ENCODE results near the gene YTHDF1. TPM values are rescaled to one million over a fixed set of nuclear protein-coding genes. Genes with fewer than 3 reads are reported as not detected.

Gene YTHDF1
- total RNA-seq, 6 experiments from 2014 or later, result 35.4 to 40.0 (median 37.2) TPM

DNA sequence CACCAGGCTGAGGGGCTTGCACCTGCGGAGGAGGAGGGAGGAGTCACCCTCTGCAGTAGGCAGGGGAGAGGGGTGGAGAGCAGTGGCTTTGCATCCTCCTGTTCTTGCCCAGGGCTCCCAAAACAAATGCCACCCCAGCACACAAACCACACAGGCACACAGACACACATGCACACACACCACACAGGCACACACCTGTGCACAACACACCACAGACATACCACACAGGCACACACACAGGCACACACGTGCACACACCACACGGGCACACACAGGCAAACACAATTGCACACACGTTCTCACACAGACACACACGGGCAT is 26.6 kb downstream of the YTHDF1 start:
- TF ChIP-seq, protein P1, sequence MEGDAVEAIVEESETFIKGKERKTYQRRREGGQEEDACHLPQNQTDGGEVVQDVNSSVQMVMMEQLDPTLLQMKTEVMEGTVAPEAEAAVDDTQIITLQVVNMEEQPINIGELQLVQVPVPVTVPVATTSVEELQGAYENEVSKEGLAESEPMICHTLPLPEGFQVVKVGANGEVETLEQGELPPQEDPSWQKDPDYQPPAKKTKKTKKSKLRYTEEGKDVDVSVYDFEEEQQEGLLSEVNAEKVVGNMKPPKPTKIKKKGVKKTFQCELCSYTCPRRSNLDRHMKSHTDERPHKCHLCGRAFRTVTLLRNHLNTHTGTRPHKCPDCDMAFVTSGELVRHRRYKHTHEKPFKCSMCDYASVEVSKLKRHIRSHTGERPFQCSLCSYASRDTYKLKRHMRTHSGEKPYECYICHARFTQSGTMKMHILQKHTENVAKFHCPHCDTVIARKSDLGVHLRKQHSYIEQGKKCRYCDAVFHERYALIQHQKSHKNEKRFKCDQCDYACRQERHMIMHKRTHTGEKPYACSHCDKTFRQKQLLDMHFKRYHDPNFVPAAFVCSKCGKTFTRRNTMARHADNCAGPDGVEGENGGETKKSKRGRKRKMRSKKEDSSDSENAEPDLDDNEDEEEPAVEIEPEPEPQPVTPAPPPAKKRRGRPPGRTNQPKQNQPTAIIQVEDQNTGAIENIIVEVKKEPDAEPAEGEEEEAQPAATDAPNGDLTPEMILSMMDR (IDR thresholded peaks at IDR 0.05), result no peak
- no peaks in the 10 kb centered on the region for H3K36me3 Mint-ChIP-seq (ENCODE audit: low read depth)

DNA sequence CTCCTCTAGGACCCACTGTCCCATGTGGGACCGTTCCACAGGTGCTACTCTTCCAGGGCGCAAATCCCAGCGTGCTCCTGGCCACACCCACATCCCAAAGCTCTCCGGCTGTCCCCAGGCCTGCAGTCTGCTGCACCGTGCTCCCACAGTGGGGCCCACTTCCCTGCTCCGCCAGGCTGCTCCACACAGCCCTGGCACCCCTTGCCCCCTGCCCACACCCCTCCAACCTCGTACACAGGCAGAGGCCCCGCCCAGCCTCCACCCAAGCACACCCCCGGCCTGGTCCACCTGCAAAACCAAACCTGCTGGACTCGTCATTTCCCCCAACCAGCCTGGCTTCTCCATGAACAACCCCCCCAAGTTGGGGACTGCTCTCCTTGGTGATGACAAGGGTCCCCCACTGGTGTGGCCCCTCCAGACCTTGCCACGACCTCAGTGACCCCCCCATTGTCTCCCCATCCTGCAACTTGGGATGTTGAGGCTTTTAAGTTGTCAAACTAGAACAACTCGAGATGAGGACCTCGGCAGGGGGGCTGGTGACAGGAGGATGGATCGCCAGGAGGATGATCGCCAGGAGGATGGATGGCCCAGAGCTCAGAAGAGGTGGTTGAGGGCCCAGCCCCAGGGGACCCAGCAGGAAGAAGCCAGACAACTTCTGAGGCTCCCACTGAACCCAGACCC is 27.1 kb downstream of the YTHDF1 start:
- Mint-ChIP-seq H3K36me3 (ENCODE audit: low read depth) (no peaks in the 10 kb centered on the region), H3K27me3 (ENCODE audit: insufficient read depth) (peaks cover 2% of the 10 kb centered on the region; the same call in 1 of the 2 replicates), H3K27ac (no peak overlapping the region), H3K4me1 (ENCODE audit: low read depth) (no peaks in the 10 kb centered on the region), H3K9me3 (no peaks in the 10 kb centered on the region; the same call in 1 of the 2 replicates), H3K4me3 (no peak overlapping the region)
- no peak for DNase-seq
- TF ChIP-seq, protein P1 (IDR thresholded peaks at IDR 0.05), result no peak

More for the DNA sequence above, 26.6 kb downstream of the YTHDF1 start:
- Mint-ChIP-seq H3K27me3 (ENCODE audit: insufficient read depth) (peaks cover 2% of the 10 kb centered on the region; the same call in 1 of the 2 replicates), H3K27ac (no peak overlapping the region), H3K4me1 (ENCODE audit: low read depth) (no peaks in the 10 kb centered on the region), H3K9me3 (no peaks in the 10 kb centered on the region; the same call in 1 of the 2 replicates), H3K4me3 (no peak overlapping the region)
- no peak for DNase-seq

- H3K9me3 Mint-ChIP-seq, result no peaks in the 10 kb centered on the region; the same call in 1 of the 2 replicates
- H3K4me3 Mint-ChIP-seq, result no peak overlapping the region
- H3K27me3 Mint-ChIP-seq (ENCODE audit: insufficient read depth), result peaks cover 2% of the 10 kb centered on the region; the same call in 1 of the 2 replicates
- no peak for DNase-seq
- TF ChIP-seq, protein P1 (IDR thresholded peaks at IDR 0.05), result no peak
- no peaks in the 10 kb centered on the region for H3K36me3 Mint-ChIP-seq (ENCODE audit: low read depth)
- no peaks in the 10 kb centered on the region for H3K4me1 Mint-ChIP-seq (ENCODE audit: low read depth)
- no peak overlapping the region for H3K27ac Mint-ChIP-seq
Measured at GRCh38 chr20:63188159-63188442, 27.8 kb downstream of the YTHDF1 start.

DNA sequence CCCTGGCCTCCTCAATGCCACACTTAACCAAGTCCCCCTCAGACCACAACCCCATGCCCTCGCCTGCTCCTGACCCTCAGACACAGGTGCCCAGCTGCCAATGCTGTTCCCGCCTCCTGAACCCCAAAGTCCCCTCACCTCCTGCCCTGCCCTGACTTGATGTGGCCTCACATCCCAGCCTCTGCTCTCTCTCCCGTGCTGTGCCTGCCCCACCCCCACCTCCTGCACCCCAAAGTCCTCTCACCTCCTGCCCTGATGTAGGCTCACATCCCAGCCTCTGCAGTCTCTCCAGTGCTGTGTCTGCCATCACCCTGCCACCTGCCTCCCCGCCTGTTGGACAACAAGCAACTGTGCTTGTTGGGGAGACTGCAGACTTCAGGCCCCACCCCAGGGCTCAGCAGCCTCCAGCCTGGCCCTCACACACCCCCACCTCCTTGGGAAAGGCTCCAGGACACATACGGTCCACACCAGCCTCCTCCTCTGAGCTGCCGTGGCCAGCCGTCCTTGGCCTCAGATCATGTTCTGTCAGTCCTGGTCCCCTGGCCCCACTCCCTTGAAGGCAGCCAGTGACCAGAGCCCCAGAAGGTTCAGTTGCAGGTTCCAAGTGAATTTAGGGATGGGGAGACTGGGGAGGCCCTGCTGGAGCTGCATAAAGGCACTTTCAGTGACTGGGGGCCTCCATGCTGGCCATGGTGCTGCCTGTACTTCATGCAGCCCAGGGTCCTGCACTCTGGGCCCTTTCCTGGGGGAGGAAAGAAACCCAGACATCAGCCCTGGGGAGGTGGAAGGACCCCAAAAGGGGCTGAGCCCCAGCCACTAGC is 28.4 kb downstream of the YTHDF1 start:
- TF ChIP-seq, protein P1 (IDR thresholded peaks at IDR 0.05), result no peak
- Mint-ChIP-seq H3K4me1 (ENCODE audit: low read depth) (no peaks in the 10 kb centered on the region), H3K27ac (no peak overlapping the region), H3K36me3 (ENCODE audit: low read depth) (no peaks in the 10 kb centered on the region), H3K4me3 (no peak overlapping the region), H3K9me3 (no peaks in the 10 kb centered on the region; the same call in 1 of the 2 replicates), H3K27me3 (ENCODE audit: insufficient read depth) (peaks cover 2% of the 10 kb centered on the region; the same call in 1 of the 2 replicates)
- no peak for DNase-seq

DNA sequence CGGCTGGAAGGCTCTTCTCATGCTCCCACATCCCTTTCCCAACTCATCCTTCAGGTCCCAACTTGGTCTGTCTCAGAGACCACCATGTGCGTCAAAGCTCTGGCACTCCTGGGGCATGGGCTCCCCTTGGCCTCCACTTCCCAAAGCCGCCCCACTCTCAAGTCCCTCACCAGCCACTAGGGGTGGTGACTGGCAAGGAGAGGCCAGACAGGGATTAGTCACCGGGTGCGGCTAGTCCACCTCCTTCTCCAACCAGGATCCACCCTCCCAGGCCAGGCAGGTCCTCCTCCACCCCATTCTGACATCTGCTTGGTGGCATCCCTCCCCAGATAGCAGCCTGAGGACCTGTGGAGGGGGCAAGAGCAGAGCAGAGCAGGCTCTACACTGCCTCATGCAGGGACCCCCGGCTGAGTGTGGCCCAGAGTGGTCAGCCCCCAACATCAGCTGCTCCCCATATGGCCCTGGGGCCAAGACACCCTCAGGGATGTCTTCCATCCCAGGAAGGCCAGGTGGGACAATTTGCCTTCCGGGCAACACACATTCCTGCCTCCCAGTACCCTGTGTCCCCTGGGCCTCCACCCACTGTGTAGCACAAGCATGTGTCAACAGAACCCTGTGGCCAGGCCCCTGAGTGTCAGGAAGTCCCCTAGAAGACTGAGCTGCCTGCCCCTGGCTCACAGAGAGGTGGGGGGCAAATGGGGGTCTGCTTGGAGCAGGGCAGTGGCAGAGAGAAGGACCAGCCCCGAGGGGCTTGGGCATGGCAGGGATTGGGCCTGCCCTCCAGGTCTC is 29.2 kb downstream of the YTHDF1 start:
- Mint-ChIP-seq H3K36me3 (ENCODE audit: low read depth) (no peaks in the 10 kb centered on the region), H3K27me3 (ENCODE audit: insufficient read depth) (peaks cover 2% of the 10 kb centered on the region), H3K27ac (no peak overlapping the region), H3K9me3 (no peaks in the 10 kb centered on the region; the same call in 1 of the 2 replicates), H3K4me3 (no peak overlapping the region), H3K4me1 (ENCODE audit: low read depth) (no peaks in the 10 kb centered on the region)
- DNase-seq, result peak; percentile 28
- TF ChIP-seq, protein P1 (IDR thresholded peaks at IDR 0.05), result peak; percentile 55
